Measurements from ENCODE around the gene ELF5.

The ELF5 gene

DNA sequence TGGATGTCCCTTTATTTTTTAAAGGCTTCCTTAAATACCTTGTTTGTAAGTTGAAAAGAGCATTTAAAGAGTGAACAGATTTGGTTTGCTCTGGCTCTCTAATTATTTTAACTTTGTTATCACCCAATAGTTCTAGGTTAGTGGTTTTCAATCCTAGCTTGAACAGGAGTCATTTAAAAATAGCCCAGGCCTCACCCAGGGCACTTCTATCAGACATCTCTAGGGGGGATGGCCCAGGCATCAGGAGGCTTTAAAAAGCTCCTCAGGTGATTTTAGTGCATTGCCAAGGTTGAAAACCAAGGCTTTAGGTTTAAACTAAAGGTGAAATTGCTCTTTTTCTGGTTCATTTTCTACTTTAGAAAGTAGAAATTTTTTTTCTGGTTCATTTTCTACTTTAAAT, 66.5 kb downstream of the ELF5 start:
- TF ChIP-seq, protein P1, sequence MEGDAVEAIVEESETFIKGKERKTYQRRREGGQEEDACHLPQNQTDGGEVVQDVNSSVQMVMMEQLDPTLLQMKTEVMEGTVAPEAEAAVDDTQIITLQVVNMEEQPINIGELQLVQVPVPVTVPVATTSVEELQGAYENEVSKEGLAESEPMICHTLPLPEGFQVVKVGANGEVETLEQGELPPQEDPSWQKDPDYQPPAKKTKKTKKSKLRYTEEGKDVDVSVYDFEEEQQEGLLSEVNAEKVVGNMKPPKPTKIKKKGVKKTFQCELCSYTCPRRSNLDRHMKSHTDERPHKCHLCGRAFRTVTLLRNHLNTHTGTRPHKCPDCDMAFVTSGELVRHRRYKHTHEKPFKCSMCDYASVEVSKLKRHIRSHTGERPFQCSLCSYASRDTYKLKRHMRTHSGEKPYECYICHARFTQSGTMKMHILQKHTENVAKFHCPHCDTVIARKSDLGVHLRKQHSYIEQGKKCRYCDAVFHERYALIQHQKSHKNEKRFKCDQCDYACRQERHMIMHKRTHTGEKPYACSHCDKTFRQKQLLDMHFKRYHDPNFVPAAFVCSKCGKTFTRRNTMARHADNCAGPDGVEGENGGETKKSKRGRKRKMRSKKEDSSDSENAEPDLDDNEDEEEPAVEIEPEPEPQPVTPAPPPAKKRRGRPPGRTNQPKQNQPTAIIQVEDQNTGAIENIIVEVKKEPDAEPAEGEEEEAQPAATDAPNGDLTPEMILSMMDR (IDR thresholded peaks at IDR 0.05; ENCODE audit: control extremely low read depth, extremely low read depth, low read depth, missing control alignments): no peak
- DNase-seq (ENCODE audit: extremely low spot score): no peak
- ChIA-PET POLR2A (no interaction called here), CTCF (interaction anchor here (0.8 kb wide), 1 partner anchor 16 kb away, joined by 3 read pairs; no protein-coding TSS in a partner anchor)

DNA sequence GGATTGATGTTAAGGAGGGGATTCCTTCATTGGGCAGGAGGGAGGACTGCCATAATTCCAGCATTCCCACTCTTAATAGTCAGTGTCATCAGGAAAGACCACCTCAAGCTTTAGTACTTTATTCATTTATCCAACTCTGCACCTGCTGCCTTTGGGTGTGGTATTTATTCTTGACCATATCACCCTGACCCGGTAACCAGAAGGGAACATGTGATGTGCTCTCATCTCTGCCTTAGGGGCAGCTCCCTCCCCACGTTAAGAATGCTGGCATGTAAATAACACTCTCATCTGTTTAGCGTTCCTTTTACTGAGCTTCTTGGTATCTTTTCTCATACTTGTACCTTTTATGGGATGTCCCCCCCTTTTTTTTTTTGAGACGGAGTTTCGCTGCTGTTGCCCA, 67.2 kb downstream of the ELF5 start:
- ChIA-PET POLR2A (no interaction called here), CTCF (interaction anchor here (1.1 to 1.3 kb wide), 2 partner anchors 12 to 21 kb away, joined by 4 read pairs; no protein-coding TSS in a partner anchor)
- DNase-seq (ENCODE audit: extremely low spot score): no peak
- TF ChIP-seq, protein P1 (IDR thresholded peaks at IDR 0.05; ENCODE audit: control extremely low read depth, extremely low read depth, low read depth, missing control alignments): no peak

DNA sequence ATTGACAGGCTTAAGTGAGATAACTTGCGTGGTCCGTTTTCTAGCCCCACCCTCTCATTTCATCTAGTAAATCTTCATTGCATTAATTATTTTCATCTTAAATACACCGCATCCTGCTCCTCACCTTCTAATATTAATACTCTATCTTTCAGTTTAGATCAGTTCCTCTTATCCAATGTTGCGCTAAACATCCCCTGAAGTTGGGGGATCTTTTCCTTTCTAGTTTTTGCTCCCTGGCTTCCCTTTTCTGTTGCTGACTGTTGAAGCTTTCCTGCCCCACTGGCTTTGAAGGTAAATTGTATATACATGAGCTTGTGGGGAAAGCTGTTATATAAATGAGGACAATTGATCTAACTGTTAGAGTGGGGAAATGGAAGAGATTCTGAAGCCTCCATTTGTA, 67.6 kb downstream of the ELF5 start:
- ChIA-PET CTCF (interaction anchor here (1.1 to 1.3 kb wide), 2 partner anchors 12 to 22 kb away, joined by 4 read pairs; no protein-coding TSS in a partner anchor), POLR2A (no interaction called here)
- TF ChIP-seq, protein P1 (IDR thresholded peaks at IDR 0.05; ENCODE audit: control extremely low read depth, extremely low read depth, low read depth, missing control alignments): no peak
- no peak for DNase-seq (ENCODE audit: extremely low spot score)

DNA sequence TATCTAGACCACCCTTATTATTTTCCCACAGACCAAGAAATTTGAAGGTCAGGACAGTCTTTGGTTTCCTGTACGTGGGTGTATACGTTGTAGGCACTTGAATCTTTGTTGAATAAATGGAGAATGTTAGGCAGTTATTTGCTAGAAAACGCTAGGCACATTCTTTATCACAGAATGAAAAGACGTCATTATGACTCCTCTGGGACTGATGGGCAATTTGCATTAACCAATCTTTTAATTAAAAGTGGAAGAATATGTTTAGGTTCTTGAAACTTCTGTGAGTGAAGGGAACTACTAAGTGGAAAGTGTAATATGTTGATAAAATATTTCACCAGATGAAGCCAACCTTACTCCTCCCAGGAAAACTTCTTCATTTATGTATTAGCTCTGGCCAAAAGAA, 69.2 kb downstream of the ELF5 start:
- DNase-seq (ENCODE audit: extremely low spot score): no peak
- CTCF ChIA-PET: interaction anchor here (1.1 kb wide), 1 partner anchor 11 kb away, joined by 4 read pairs; no protein-coding TSS in a partner anchor
- TF ChIP-seq, protein P1 (IDR thresholded peaks at IDR 0.05; ENCODE audit: control extremely low read depth, extremely low read depth, low read depth, missing control alignments): no peak
- POLR2A ChIA-PET: no interaction called here

DNA sequence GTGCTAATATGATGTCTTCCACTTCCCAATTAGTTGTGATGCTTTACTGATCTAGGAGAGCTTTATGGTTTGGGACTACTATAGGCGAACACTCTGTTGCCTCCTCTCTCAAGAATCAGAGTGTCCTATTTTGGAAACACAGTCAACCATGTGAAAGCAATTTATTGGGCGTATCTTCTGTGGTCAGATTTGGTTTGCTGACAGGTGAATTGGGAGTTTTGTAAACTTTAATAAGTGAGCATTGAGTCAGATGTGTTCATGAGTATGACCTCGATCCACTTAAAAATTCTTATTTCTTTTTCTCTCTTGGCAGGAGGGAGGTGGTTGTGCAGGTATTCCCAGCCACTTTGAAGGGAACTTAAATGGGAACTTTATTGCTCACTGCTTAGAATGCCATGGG, 70.5 kb downstream of the ELF5 start:
- ChIA-PET POLR2A (interaction anchor here (0.6 kb wide), 1 partner anchor 443 kb away, joined by 4 read pairs; no protein-coding TSS in a partner anchor), CTCF (no interaction called here)
- no peak for DNase-seq (ENCODE audit: extremely low spot score)
- TF ChIP-seq, protein P1 (IDR thresholded peaks at IDR 0.05; ENCODE audit: control extremely low read depth, extremely low read depth, low read depth, missing control alignments): no peak

DNA sequence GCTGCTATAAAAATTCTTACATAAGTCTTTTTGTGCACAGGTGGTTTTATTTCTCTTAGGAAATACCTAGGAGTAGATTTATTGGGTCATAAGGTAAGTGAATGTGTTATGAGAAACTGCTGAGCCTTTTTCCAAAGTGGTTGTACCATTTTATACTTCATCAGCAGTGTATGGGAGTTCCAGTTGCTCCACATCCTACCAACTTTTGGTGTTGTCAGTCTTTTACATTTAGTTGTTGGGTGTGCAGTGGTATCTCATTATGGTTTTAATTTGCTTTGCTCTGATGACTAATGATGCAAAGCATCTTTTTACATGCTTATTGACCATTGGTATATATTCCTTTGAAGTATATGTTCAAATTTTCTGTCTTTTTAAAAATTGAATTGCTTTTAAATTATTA, 71.8 kb downstream of the ELF5 start:
- ChIA-PET CTCF (interaction anchor here (0.9 to 1.2 kb wide), 2 partner anchors 10 to 50 kb away, joined by 3 read pairs; no protein-coding TSS in a partner anchor), POLR2A (no interaction called here)
- no peak for DNase-seq (ENCODE audit: extremely low spot score)
- TF ChIP-seq, protein P1 (IDR thresholded peaks at IDR 0.05; ENCODE audit: control extremely low read depth, extremely low read depth, low read depth, missing control alignments): no peak

Measured in GM10248 (cell line).